Activated CD8-positive, alpha-beta memory T cell treated with anti-CD3 and anti-CD28 coated beads, Interleukin-2, amount 50 U/mL, for 24 hours (primary cell): Measurements from ENCODE around the gene FRMD4B.
A peak's percentile ranks its signal among the peaks of the same experiment; 100 is the strongest.

Source experiments
- DNase-seq: peaks from one replicate; pipeline ENCODE4 v3.0.0-alpha.2; 2020; ENCODE audit errors: extremely low read depth

FRMD4B gene

DNA sequence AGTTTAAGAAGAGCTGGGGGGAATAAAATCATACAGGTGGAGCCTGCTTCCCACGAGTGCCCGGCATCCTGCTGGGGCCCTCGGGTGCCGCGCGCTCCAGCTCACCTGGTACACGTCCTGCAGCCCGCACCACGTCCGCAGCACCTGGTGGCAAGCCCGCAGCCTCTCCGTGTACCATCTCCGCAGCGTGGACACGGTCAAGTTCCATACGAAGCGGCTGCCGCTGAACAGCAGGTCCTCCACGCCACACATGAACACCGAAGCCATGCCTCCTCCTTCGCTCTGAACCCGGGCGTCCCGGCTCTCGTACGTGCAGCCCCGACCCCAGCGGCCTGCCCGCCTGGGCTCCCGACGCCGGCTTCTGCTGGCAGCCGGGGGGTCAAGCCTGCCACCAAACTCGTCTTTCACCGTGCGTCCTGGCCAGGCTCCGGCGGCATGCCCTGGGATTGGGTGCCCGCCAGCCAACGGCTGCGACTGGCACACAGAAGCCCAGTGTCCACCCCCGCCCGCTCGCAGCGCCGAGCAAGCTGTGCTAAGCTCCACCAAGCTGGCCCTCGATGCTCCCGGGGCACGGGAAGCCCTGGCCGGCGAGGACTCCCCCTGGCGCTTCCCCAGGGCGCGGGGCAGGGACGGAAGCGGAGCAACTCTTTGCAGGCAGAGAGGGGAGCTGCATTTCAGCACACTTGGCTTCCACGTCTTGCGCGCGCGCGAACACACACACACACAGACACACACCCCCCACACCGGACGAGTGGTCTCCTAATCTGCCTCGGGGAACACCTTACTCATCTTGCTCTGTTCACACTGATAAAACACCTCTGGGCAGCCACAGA is at the start of gene FRMD4B:
Gene FRMD4B (minus strand): TSS at position 366 of the 833 bp plus-strand sequence. CDS start 99 bp downstream, at position 267.
- DNase-seq, result no peak

DNA sequence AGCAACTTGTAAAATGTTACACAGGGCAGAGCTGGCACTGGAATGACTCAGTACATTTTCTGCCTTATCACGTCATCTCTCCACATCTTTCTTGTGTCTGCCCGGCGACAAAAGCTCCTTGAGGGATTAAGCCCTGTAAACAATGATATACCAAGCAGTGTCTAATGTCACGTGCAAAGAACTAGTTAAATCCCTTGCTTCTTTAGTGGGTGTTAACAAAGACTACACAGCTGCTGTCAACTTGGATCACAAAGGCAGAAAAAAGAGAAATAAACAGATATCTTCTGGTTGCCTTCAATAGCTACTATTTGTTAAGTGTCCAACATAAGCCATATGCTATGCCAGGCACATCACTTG is 48.1 kb upstream of the FRMD4B start:
- no peak for DNase-seq

DNA sequence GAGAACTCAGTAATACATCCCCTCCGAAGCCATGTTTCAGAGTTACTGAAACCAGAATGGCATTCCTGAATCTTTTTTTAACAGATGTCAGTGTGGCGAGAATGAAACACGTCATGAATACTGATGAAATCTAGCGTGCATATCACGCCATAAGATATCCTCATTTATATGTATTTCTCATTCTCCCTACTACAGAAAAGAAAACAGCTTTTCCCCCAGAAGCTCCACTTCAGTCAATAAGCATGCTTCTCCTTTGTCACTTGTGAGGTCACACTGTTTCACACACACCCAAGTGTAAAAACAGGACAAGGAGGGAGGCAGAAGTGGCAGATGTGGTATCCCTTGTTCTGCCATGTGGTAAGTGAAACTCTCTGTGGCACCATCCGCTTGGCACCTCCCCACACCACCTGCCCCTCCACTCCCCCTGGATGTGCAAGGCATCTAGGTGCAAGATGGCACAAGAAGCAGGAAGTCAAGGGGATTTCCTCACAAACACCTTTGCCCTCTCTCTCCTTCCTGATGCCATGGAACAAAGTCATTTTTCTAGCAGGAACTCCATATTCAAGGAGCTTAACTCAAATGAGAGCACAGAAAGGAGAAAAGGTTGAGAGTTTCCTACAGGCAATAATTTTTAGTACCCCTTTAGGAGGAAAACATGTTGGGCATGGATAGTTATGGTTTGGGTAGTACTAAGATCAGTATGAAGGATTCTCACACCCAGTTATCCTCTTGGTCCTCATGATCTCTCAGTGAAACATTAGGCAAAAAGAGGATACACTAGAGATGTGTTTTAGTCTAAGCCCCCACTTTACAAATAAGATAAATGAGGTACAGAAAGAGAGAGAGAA is 47.5 kb upstream of the FRMD4B start:
- no peak for DNase-seq

DNA sequence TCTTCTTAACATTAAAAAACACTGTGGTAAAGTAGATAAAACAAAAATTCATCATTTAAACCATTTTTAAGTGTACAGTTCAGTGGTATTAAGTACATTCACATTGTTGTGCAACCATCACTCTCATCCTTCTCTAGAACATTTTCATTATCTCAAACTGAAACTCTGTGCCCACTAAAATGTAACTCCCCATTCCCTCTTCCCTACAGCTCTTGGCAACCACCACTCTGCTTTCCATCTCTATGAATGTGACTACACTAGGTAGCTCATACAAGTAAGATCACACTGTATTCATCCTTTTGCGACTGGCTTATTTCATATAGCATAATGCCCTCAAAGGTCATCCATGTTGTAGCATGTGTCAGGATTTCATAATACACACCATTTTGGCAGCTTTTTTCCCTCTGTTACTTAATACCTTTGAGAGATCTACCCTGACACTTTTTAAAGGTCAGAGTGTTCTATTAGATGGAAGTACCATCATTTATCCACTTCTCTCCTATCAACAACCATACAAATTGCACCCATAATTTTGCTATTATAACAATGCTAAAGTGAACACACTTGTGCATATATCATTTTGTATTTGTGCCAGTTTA is 42.9 kb upstream of the FRMD4B start:
- DNase-seq, result no peak

DNA sequence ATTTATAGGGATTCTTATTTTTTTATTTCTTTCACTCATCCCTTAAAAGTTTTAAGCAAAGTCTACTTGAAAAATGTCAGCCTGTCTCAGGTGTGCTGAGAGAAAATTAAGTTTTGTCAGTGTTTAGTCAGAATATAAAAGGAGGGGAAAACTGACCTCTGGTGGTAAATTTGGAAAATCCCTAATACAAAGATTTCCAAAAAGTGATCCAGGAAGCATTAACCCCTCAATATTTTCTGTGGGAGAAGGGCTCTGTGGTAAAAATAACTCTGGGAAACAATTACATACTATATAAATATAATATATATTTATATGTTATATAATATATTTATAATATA is 41.0 kb upstream of the FRMD4B start:
- DNase-seq, result no peak

DNA sequence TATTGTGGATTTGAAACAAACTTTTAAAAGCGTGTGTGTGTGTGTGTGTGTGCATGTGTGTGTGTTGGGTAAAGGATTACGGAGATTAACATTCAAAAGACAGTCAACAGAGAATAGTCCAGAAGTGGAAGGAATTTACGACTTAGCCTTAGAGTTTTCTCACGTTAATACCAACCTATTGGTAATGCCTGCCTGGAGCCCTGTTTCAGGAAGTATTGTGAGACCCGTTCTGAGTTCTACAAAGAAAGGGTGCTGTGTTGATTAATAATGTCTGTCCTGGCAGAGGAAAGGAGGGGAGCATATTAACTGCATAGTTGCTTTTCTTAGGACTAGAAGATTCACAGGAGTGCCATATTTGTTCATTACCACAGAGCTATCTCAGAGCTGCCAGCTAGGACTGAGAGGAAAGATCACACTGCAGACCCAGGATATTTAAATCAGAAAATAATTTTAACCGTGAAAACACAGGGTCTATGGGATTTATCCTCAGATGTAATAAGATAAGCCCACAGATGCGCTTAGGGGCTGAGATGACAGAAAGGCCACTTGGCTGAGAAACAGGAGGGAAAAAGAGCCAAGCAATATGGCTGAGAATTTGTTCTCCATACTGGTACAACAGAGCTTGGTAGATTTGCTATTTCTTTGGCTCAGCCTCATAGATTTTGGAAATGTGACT is 40.5 kb upstream of the FRMD4B start:
- DNase-seq, result no peak

DNA sequence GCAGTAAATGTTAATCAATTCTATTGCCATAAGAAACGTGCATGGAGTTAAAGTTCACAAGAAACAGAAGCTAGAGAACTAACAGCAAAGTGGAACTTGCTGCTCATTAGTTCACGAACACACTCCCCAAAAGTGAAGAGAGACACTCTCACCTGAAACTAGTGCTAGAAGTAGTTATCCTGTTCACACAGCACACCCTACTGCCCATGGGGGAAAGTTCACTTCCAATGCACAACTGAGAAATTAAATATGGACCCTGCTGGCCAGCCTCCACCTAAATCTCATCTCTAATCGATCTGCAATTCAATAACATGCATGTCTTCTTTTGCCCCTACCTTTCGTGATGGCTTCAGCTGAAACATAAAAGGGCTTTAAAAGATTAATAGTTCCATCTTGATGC is 39.4 kb upstream of the FRMD4B start:
- no peak for DNase-seq

DNA sequence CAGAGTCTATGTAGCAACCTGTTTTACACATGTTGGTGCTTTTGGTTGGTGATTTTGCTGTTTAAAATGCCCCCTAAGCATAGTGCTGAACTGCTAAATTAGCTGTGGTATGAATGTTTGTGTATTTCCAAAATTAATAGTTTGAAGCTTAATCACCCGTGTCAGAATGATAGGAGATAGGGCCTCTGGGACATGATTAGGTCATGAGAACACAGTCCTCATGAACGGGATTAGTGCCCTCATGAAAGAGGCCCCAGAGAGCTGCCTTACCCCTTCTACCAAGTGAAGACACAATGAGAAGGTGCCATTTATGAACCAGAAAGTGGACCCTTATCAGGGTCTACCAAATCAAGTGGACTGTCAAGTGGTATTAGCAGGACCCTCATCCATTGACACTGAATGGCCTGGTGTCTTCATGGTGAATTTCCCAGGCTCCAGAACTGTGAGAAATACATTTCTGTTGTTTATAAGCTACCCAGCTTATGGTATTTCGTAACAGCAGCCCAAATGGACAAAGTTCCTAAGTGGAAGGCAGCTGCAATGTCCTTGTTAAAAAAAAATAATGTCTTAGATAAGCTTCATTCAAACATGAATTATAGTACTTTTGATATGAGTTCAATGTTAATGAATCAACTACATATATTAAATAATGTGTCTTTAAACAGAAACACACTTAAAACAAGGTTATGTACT is 37.7 kb upstream of the FRMD4B start:
- no peak for DNase-seq

DNA sequence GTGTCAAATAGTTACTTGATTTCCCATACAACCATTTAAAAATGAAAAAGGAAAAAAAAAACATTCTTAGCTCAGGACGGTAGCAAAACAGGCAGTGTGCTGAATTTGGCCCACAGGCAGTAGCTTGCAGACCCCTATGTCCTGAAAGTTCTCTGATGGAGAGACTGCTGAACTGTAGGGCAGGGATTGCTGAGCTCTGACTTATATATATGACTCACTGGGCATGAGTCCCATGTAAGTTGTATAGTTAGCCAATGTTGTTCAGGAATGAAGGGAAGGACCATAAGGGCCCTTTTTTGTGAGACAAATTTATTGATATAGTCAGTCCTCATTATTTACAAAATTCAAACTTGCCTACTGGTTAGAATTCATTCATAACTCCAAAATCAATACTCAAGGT is 36.9 kb upstream of the FRMD4B start:
- no peak for DNase-seq

DNA sequence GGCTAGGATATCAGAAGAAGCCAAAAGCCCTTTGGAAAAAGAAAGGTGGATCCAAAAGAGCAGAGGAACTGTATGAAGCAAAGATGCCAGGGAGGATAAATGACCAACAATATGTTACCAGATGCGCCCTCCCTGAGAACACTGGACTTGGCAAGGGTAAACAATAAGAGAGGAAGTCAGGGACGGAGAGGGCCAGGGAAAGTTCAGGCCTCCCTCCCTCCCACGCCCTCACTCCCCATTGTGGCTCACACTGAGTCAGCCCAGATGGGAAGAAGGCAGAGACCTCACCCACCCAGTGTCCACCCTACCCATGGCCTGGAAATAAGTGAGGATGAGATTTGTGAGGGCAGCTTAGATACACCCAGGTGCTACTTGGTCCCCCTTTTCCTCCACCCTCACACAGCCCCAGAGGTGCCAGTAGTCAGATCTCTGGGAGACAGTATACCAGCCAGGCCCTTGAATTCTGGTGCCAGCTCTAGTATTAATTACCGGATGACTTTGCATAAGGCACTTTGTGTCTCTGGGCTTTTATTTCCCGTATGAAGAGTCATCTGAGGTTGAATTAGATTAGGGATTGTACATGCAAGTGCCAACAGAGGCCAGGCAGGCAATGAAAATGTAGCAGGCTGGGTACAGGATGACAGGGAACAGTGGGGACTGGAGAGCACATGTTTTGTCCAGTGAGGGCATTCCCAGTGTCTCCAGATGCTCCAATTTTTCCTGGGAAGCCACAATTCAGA is 35.1 kb upstream of the FRMD4B start:
- no peak for DNase-seq

DNA sequence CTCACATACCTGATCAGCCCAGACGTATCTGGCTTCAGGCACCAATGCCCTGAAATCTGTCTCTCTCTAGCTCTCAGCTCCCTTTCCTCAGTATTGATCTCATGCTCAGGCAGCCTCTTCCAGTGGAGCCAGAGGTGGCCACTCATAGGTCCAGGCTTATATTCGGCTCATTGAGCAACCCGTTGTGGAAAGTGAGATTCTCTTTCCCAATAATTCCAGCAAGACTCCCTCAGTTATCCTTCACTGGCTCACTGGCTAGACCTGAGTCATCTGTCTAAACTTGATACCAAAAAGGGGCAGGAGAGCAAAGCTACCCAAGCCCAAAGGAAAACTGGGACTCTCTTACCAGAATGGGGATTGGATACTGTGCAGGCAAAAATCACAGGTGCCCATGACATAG is 33.4 kb upstream of the FRMD4B start:
- no peak for DNase-seq

DNA sequence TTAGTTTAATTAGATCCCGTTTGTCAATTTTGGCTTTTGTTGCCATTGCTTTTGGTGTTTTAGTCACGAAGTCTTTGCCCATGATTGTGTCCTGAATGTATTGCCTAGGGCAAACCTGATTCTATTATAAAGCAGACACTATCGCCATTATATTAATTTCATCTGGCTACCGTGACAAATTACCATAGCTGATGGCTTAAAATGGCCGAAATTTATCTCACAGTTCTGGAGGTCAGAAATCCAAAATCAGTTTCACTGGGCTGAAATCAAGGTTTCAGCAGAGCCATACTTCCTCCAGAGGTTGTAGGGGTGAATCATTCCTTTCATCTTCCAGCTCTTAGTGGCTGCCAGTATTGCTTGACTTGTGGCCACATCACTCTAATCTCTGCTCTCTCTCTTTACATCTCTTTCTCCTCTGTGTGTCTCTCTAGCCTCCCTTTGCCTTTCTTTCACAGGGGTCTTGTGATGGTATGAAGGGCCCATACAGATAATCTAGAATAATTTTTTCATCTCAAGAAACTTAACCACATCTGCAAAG is 31.7 kb upstream of the FRMD4B start:
- no peak for DNase-seq

DNA sequence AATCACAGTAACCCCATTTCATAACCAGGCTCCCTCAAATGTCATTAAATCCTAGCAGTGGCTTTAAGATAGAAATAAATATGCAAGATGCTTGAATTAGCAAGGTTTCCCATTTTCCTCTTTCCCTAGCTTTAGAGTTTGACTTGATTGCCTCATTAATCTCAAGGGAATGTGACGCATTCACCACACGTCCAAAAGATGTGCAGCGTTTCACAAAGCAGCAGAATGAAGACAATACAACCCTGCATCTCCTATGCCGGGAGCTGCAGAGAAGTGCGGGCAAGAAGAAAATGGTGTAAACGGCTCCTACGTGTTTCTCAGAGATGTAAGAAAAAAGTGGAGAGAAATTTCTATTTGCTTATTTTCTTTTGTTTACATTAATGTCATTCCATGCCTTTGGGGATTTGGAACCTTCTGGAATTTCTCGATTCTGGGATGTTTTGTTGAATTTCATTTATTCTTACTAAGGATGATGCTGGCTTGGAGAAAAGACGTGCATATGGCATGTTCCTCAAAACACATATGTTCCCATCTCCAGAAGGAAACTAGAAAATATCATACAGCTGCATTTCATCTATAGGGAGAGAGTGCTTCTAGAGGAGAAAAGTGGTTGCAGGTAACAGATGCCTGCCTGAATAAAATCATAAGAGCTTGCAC is 27.8 kb upstream of the FRMD4B start:
- no peak for DNase-seq

DNA sequence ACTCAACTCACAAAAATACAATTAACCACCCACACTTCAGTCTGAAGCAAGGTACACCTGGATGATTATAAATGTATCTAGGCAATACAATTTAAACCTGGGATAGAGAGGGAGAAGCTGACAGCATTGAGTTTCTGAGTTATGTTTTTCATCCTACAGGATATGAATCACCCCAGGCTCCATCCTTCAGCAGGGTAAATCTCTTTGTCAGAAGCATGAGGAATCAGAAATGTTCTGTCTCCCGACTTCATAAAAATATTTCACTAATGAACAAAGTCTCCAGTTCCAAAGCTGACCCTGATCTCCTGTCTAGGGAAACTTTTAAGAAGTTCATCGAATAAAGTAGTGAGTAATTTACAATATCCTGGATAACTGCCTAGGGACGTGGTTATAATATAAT is 25.5 kb upstream of the FRMD4B start:
- no peak for DNase-seq

DNA sequence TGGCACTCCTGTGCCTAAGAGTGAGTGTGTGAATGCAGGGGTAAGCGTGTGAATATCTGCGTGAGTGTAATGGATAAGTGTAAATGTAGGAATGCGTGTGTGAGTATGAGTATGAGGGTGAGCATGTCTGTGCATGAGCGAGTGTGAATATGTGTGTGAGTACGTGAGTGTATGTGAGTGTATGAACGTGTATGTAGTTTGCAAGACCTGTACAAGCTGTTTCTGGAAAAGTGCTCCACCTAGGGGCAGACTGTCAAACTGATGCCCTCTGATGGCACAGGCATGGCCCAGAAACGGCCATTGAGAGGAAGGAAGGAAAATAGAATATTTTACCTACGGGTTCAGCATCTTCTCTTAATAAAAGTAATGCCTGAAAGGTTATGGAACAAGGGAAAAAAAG is 24.4 kb upstream of the FRMD4B start:
- peak; percentile 37 for DNase-seq

DNA sequence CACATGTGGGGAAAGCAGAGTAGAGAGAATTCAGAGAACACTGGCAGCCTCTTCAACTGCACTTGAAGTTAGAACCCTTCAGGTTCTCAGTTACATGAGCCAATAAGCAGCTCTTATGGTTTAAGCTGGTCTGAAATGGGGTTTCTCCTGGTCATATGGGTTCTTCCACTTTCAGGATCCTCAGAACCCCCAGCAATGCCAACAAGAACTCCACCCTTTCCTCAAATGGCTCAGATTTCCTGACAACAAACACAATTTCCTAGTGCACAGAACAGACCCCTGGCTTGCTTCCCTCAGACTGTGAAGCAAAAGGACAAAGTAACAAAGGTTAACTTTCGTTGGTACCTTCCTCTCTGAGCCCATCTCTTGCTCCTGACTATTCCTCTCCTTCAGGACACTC is 23.9 kb upstream of the FRMD4B start:
- DNase-seq, result no peak

DNA sequence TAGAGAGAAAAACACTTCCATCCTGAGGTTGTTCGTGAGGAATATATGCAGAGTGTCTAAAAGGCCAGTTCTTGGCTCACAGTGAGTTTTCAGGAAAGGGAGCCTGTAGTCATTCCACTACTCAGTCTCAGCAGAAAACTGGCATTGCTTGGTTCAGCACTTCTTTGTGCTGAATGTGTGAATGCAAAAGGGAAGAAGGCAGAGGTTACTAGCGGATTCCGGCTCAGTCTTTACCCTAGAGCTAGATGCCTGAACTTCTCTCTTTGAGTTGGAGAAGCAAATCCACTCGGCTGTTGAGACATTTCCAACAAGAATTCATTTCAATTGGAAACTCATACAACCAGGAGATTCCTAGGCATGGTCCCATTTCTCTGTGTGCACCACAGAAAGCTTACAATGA is 23.1 kb upstream of the FRMD4B start:
- DNase-seq, result no peak

DNA sequence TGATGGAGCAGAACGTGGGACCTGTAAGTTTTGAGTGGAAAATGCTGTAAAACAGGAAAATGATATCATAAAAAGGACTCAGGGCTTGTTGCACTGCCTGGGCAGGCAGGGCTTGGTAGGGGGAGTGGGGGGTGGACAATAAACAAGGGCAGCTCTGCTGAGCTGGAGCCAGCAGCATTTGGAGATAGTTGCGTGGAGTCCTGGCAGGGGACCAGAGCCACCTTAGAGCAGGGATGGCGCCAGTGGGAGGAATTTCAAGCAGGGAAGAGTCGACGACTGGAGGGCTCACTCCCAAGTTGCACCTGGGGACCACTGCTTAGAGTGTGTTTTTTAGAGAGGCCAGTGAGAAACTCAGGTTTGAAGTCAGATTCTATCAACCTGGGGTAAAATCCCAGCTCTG is 22.7 kb upstream of the FRMD4B start:
- no peak for DNase-seq

DNA sequence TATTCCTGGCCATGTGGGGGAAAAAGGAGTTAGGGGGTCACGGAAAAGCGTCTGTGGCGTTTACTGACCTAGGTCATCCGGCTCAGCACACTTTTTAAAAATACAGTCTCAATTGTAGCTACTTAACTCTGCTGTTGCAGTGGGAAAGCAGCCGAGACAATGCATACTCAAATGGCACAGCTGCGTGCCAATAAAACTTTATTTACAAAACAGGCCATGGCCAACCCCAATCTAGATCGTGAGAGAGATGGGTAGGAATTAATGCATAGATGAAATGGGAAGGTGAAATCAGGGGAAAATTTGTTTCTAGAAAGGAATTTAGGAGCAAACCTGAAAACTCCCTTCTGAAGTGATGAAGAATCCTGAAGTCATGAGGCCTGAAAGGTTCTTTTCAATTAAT is 22.0 kb upstream of the FRMD4B start:
- DNase-seq, result no peak

DNA sequence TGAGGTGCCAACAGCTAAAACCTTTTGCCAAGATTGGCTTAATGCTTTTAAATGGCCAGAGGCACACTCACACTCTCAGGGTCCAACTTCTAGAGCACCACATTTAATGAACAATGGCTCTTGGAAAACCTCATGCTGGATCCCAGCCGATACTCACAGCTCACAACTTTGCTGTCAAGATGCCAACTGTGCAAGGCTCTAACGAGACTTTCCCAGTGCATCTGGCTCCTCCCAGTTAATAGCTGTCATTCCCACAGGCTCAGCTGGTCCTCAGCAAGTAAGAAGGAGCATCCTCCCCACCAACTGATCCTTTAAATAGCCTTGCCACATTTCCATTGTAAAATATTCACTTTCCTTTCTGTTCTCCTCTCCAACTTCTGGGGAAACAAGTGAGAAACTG is 20.3 kb upstream of the FRMD4B start:
- no peak for DNase-seq
